HG02798 (cell line): ENCODE results near the gene ZNF460.

Experiments
- ATAC-seq: cut with Tn5 transposase; IDR thresholded peaks from one replicate; pipeline ENCODE4 v1.9.1; 2021; ENCODE audit warnings: mild to moderate bottlenecking; ENCODE audit not compliant: unreplicated experiment, poor library complexity

ZNF460 gene

GRCh38 chr19:57334191-57334590 lies 53.9 kb downstream of the ZNF460 start:
- ATAC-seq, result no peak

DNA sequence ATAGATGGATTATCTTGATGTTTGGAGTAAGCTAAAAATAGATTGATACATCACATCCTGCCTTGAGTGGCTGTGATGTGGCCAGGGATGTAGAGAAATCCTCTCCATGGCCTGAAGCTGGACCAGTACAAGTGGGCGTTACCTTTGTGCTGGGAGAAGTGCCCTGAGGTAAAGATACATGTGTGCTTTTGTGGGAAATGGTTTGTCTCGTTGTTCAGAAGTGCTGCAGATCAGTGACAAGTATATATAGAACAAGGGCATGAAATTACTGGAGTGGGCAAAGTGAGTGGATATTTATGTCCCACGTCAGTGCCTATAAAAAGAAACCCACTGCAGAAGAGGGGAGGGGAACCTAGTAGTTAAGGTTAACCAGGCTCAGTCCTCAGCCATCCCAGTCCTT lies 58.6 kb downstream of the ZNF460 start:
- ATAC-seq, result no peak

DNA sequence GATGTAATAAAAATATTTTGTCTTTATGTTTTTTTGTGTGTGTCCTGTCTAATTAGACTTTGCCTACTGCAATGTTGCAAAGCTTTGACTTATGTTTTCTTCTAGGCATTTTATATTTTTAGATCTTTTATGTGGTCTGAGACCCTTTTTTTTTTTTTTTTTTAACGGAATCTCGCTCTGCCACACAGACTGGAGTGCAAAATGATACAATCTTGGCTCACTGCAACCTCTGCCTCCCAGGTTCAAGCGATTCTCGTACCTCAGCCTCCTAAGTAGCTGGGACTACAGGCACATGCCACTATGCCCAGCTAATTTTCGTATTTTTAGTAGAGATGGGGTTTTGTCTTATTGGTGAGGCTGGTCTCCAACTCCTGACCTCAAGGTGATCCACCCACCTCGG lies 62.3 kb downstream of the ZNF460 start:
- ATAC-seq, result no peak
